ENCODE data around the gene CTSZ. TPM values are rescaled to one million over a fixed set of nuclear protein-coding genes. Genes with fewer than 3 reads are reported as not detected.

The CTSZ gene
- total RNA-seq, 5 donors from 2014 or later (not counting 1 experiment from before 2014, with no cell fraction given) = 16.8 to 37.1 (median 26.1) TPM

GRCh38 chr20:59004493-59004762 is 2.6 kb downstream of the CTSZ start:
- peak overlapping the region; percentile 70 to 83 (median 71) for H3K4me3 Mint-ChIP-seq
- no peaks in the 10 kb centered on the region for H3K9me3 Mint-ChIP-seq
- H3K36me3 Mint-ChIP-seq = peaks cover 6% of the 10 kb centered on the region
- Histone ChIP-seq H3K4me1 (ENCODE audit: control insufficient read depth in 1 of 2, extremely low read depth in 1 of 2, insufficient read depth in 2 of 2, low read length in 2 of 2) (peaks cover 6 to 39% of the 10 kb centered on the region in 2 experiments), H3K27me3 (replicated peaks in 1 of 2; ENCODE audit: control insufficient read depth in 2 of 2, extremely low read depth in 1 of 2, insufficient read depth in 2 of 2, low read length in 1 of 2) (peaks cover 0 to 8% of the 10 kb centered on the region in 2 experiments), H3K9me3 (no peaks in the 10 kb centered on the region), H3K27ac (ENCODE audit: low read length) (peak overlapping the region; percentile 58), H3K4me3 (ENCODE audit: control insufficient read depth in 1 of 2, extremely low read depth in 1 of 2, low read length in 1 of 2) (peak overlapping the region in 1 of 2 donors; percentile 17), H3K36me3 (ENCODE audit: control insufficient read depth in 2 of 2, extremely low read depth in 1 of 2, insufficient read depth in 1 of 2, low read length in 1 of 2) (peaks cover 2 to 3% of the 10 kb centered on the region in 2 donors)
- peak overlapping the region; percentile 90 to 92 for H3K27ac Mint-ChIP-seq
- peak in 1 of 4 experiments; percentile 7 for ATAC-seq (replicated peaks in 1 of 4)
- ChIA-PET CTCF (no interaction called here), POLR2A (no interaction called here)
- H3K4me1 Mint-ChIP-seq = peaks cover 42 to 43% (median 43%) of the 10 kb centered on the region in 3 donors
- WGBS (ENCODE audit: insufficient coverage) = 53% methylated on average over 3 of the region's 4 CpGs
- H3K27me3 Mint-ChIP-seq = no peaks in the 10 kb centered on the region
- DNase-seq = peak in 32 of 35 experiments; percentile 21 to 80 (median 56)

- no peaks in the 10 kb centered on the region for H3K27me3 Mint-ChIP-seq
- peaks cover 6 to 39% of the 10 kb centered on the region in 2 experiments for H3K4me1 ChIP-seq (ENCODE audit: control insufficient read depth in 1 of 2, extremely low read depth in 1 of 2, insufficient read depth in 2 of 2, low read length in 2 of 2)
- H3K27me3 ChIP-seq (replicated peaks in 1 of 2; ENCODE audit: control insufficient read depth in 2 of 2, extremely low read depth in 1 of 2, insufficient read depth in 2 of 2, low read length in 1 of 2) = peaks cover 0 to 8% of the 10 kb centered on the region in 2 experiments
- no peak overlapping the region for H3K27ac ChIP-seq (ENCODE audit: low read length)
- no peaks in the 10 kb centered on the region for H3K9me3 ChIP-seq
- peak overlapping the region; percentile 83 to 92 for H3K27ac Mint-ChIP-seq
- peak overlapping the region in 2 of 3 donors; percentile 70 to 83 for H3K4me3 Mint-ChIP-seq
- ATAC-seq (replicated peaks in 1 of 4) = no peak
- H3K4me1 Mint-ChIP-seq = peaks cover 42 to 43% (median 43%) of the 10 kb centered on the region in 3 donors
- H3K36me3 ChIP-seq (ENCODE audit: control insufficient read depth in 2 of 2, extremely low read depth in 1 of 2, insufficient read depth in 1 of 2, low read length in 1 of 2) = peaks cover 2 to 3% of the 10 kb centered on the region in 2 donors
- POLR2A ChIA-PET = no interaction called here
- no peaks in the 10 kb centered on the region for H3K9me3 Mint-ChIP-seq
- no peak overlapping the region for H3K4me3 ChIP-seq (ENCODE audit: control insufficient read depth in 1 of 2, extremely low read depth in 1 of 2, low read length in 1 of 2)
- peaks cover 6% of the 10 kb centered on the region for H3K36me3 Mint-ChIP-seq
- 90% methylated on average over 16 of the region's 16 CpGs for WGBS (ENCODE audit: insufficient coverage)
- CTCF ChIA-PET = no interaction called here
- DNase-seq = no peak
These were observed 3.1 kb downstream of the CTSZ start for GRCh38 chr20:59003836-59004492.

DNA sequence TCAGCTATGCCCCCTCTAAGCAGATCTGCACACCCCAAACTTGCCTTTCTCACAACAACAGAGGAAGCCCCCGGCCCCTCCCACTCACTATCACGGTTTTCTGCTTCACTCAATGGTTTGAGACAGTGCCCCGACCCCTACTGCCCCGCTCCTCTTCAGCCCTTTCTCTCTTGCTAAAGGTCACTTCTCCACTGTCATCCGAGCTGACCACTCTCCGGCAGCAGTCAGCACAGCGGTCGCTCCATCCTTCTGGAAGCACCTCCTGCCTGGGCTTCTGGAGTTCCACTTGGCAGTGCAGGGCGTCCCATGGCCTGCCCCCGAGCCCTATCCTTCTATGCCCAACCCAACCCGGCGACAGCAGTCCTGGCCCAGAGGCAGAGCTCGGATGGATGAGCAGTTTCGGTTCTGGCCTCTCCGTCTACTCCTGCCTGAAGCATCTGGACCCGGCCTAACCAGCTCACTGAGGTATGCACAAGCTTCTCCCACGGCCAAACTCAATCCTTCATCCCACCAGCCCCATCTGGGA is 4.1 kb downstream of the CTSZ start:
- ChIA-PET CTCF (interaction anchor here in 1 of 2 donors (0.6 kb wide), 1 partner anchor 24 kb away, joined by 3 read pairs; no protein-coding TSS in a partner anchor), POLR2A (no interaction called here)
- ATAC-seq (replicated peaks in 1 of 4) = no peak
- H3K9me3 Mint-ChIP-seq = no peaks in the 10 kb centered on the region
- 89% methylated on average over 15 of the region's 17 CpGs for WGBS (ENCODE audit: insufficient coverage)
- H3K4me1 Mint-ChIP-seq = peaks cover 42 to 43% (median 43%) of the 10 kb centered on the region in 3 donors
- no peak overlapping the region for H3K4me3 ChIP-seq (ENCODE audit: control insufficient read depth in 1 of 2, extremely low read depth in 1 of 2, low read length in 1 of 2)
- peaks cover 6 to 39% of the 10 kb centered on the region in 2 experiments for H3K4me1 ChIP-seq (ENCODE audit: control insufficient read depth in 1 of 2, extremely low read depth in 1 of 2, insufficient read depth in 2 of 2, low read length in 2 of 2)
- peaks cover 2 to 3% of the 10 kb centered on the region in 2 donors for H3K36me3 ChIP-seq (ENCODE audit: control insufficient read depth in 2 of 2, extremely low read depth in 1 of 2, insufficient read depth in 1 of 2, low read length in 1 of 2)
- no peak overlapping the region for H3K4me3 Mint-ChIP-seq
- no peak overlapping the region for H3K27ac ChIP-seq (ENCODE audit: low read length)
- peak overlapping the region; percentile 67 to 83 for H3K27ac Mint-ChIP-seq
- peaks cover 0 to 3% of the 10 kb centered on the region in 2 experiments for H3K27me3 ChIP-seq (replicated peaks in 1 of 2; ENCODE audit: control insufficient read depth in 2 of 2, extremely low read depth in 1 of 2, insufficient read depth in 2 of 2, low read length in 1 of 2)
- H3K9me3 ChIP-seq = no peaks in the 10 kb centered on the region
- peaks cover 6% of the 10 kb centered on the region for H3K36me3 Mint-ChIP-seq
- no peaks in the 10 kb centered on the region for H3K27me3 Mint-ChIP-seq
- DNase-seq = no peak

GRCh38 chr20:59002388-59002787 is 4.7 kb downstream of the CTSZ start:
- H3K4me3 ChIP-seq (ENCODE audit: control insufficient read depth in 1 of 2, extremely low read depth in 1 of 2, low read length in 1 of 2) = no peak overlapping the region

DNA sequence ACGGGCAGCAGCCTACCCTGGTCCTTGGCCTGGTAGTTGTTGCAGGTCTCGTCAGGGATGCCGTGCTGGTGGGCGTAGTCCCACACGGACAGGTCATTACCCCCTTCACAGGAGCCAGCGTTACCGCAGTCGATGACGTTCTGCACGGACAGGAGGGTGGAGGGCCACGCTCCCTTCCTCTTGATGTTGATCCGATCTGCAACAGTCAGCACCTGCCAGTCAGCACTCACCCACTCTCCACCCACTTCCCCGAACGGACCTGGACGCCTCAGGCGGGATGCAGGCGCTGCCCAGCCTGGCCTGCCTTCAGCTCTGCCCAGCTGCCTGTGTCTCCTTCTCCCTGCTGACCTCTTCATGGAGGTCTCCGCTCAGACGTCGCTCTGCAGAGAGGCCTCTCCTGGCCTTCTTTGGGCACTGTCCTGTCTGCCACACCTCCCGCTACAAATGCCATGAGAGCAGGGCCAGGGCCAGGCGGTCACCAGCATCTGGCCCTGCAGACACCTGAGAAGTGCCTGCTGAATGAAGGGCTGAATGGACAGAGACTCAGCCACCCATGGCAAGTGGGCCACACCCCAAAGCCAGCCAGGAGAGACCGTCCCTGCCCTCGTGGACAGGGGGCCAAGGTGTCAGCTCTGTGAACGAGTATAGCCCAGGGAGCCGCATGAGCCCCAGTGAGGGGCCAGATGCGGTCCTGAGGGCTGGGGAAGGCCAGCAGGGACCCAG is 5.4 kb downstream of the CTSZ start:
- Histone ChIP-seq H3K27me3 (replicated peaks in 1 of 2; ENCODE audit: control insufficient read depth in 2 of 2, extremely low read depth in 1 of 2, insufficient read depth in 2 of 2, low read length in 1 of 2) (no peaks in the 10 kb centered on the region), H3K27ac (ENCODE audit: low read length) (no peak overlapping the region), H3K36me3 (ENCODE audit: control insufficient read depth in 2 of 2, extremely low read depth in 1 of 2, insufficient read depth in 1 of 2, low read length in 1 of 2) (peaks cover 8 to 14% of the 10 kb centered on the region in 2 donors), H3K9me3 (no peaks in the 10 kb centered on the region), H3K4me1 (ENCODE audit: control insufficient read depth in 1 of 2, extremely low read depth in 1 of 2, insufficient read depth in 2 of 2, low read length in 2 of 2) (peaks cover 6 to 32% of the 10 kb centered on the region in 2 experiments), H3K4me3 (ENCODE audit: control insufficient read depth in 1 of 2, extremely low read depth in 1 of 2, low read length in 1 of 2) (no peak overlapping the region)
- 94% methylated on average over 27 of the region's 27 CpGs for WGBS (ENCODE audit: insufficient coverage)
- ATAC-seq (replicated peaks in 1 of 4) (no peak), DNase-seq (no peak)
- POLR2A ChIA-PET = no interaction called here
- H3K9me3 Mint-ChIP-seq = no peaks in the 10 kb centered on the region
- H3K4me1 Mint-ChIP-seq = peaks cover 41 to 42% (median 41%) of the 10 kb centered on the region in 3 donors
- H3K4me3 Mint-ChIP-seq = no peak overlapping the region
- CTCF ChIA-PET = no interaction called here
- peaks cover 16% of the 10 kb centered on the region for H3K36me3 Mint-ChIP-seq
- peak overlapping the region in 1 of 2 donors; percentile 52 for H3K27ac Mint-ChIP-seq
- no peaks in the 10 kb centered on the region for H3K27me3 Mint-ChIP-seq

More at GRCh38 chr20:59002388-59002787, 4.7 kb downstream of the CTSZ start:
- Histone ChIP-seq H3K27me3 (replicated peaks in 1 of 2; ENCODE audit: control insufficient read depth in 2 of 2, extremely low read depth in 1 of 2, insufficient read depth in 2 of 2, low read length in 1 of 2) (peaks cover 0 to under 1% of the 10 kb centered on the region in 2 experiments), H3K27ac (ENCODE audit: low read length) (no peak overlapping the region), H3K4me1 (ENCODE audit: control insufficient read depth in 1 of 2, extremely low read depth in 1 of 2, insufficient read depth in 2 of 2, low read length in 2 of 2) (peaks cover 6 to 34% of the 10 kb centered on the region in 2 experiments), H3K9me3 (no peaks in the 10 kb centered on the region), H3K36me3 (ENCODE audit: control insufficient read depth in 2 of 2, extremely low read depth in 1 of 2, insufficient read depth in 1 of 2, low read length in 1 of 2) (peaks cover 3 to 7% of the 10 kb centered on the region in 2 donors)
- DNase-seq (no peak), ATAC-seq (replicated peaks in 1 of 4) (no peak)
- 94% methylated on average over 7 of the region's 8 CpGs for WGBS (ENCODE audit: insufficient coverage)
- no peak overlapping the region for H3K4me3 Mint-ChIP-seq
- ChIA-PET CTCF (interaction anchor here in 1 of 2 donors (0.6 kb wide), 1 partner anchor 23 kb away, joined by 3 read pairs; no protein-coding TSS in a partner anchor), POLR2A (no interaction called here)
- no peaks in the 10 kb centered on the region for H3K27me3 Mint-ChIP-seq
- peaks cover 41 to 42% (median 41%) of the 10 kb centered on the region in 3 donors for H3K4me1 Mint-ChIP-seq
- peak overlapping the region; percentile 17 to 27 for H3K27ac Mint-ChIP-seq
- no peaks in the 10 kb centered on the region for H3K9me3 Mint-ChIP-seq
- peaks cover 11% of the 10 kb centered on the region for H3K36me3 Mint-ChIP-seq

- no peak overlapping the region for H3K4me3 Mint-ChIP-seq
- peaks cover 6 to 26% of the 10 kb centered on the region in 2 experiments for H3K4me1 ChIP-seq (ENCODE audit: control insufficient read depth in 1 of 2, extremely low read depth in 1 of 2, insufficient read depth in 2 of 2, low read length in 2 of 2)
- 92% methylated on average over 13 of the region's 13 CpGs for WGBS (ENCODE audit: insufficient coverage)
- no peak for DNase-seq
- H3K27me3 Mint-ChIP-seq = no peaks in the 10 kb centered on the region
- peaks cover 38 to 39% (median 38%) of the 10 kb centered on the region in 3 donors for H3K4me1 Mint-ChIP-seq
- no peak overlapping the region for H3K27ac Mint-ChIP-seq
- POLR2A ChIA-PET = no interaction called here
- H3K9me3 ChIP-seq = no peaks in the 10 kb centered on the region
- no peak for ATAC-seq (replicated peaks in 1 of 4)
- no peak overlapping the region for H3K27ac ChIP-seq (ENCODE audit: low read length)
- CTCF ChIA-PET = no interaction called here
- no peaks in the 10 kb centered on the region for H3K9me3 Mint-ChIP-seq
- H3K36me3 Mint-ChIP-seq = peaks cover 20% of the 10 kb centered on the region
- no peaks in the 10 kb centered on the region for H3K27me3 ChIP-seq (replicated peaks in 1 of 2; ENCODE audit: control insufficient read depth in 2 of 2, extremely low read depth in 1 of 2, insufficient read depth in 2 of 2, low read length in 1 of 2)
- peaks cover 8 to 20% of the 10 kb centered on the region in 2 donors for H3K36me3 ChIP-seq (ENCODE audit: control insufficient read depth in 2 of 2, extremely low read depth in 1 of 2, insufficient read depth in 1 of 2, low read length in 1 of 2)
- H3K4me3 ChIP-seq (ENCODE audit: control insufficient read depth in 1 of 2, extremely low read depth in 1 of 2, low read length in 1 of 2) = no peak overlapping the region
These were observed 6.0 kb downstream of the CTSZ start for GRCh38 chr20:59001068-59001448.

Measured in T-cell (primary cell).